Measurements from ENCODE around the gene TTLL11. TPM values are rescaled to one million over a fixed set of nuclear protein-coding genes. Genes with fewer than 3 reads are reported as not detected.
A peak's percentile ranks its signal among the peaks of the same experiment; 100 is the strongest.

Gene TTLL11
- total RNA-seq, 1 donor from 2014 or later = 23.9 TPM

DNA sequence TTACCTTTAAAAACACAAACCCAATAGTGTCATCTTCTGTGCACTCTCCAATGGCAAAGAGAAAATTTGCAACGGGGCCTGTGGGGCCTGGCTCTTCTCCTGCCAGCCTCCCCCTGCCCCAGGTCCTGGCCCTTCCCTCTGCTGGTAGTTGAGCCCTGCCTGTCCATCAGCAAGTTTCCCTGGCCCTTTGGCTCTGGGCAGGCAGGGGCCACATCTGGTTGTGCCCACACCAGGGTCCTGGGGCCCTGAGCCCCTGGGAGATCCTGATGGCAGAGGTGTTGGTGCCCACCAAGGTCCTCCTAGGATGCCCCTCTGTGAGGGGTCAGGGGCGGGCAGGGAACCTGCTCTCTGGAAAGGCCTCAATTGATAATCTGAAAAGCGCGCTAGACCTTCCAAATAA lies 284.3 kb downstream of the TTLL11 start:
- Mint-ChIP-seq H3K4me1 (ENCODE audit: low read depth, unreplicated experiment) (peaks cover 17% of the 10 kb centered on the region), H3K9me3 (ENCODE audit: unreplicated experiment) (peaks cover 2% of the 10 kb centered on the region), H3K4me3 (ENCODE audit: unreplicated experiment) (no peak overlapping the region), H3K27ac (ENCODE audit: unreplicated experiment) (no peak overlapping the region), H3K36me3 (ENCODE audit: unreplicated experiment) (peaks cover 11% of the 10 kb centered on the region), H3K27me3 (ENCODE audit: unreplicated experiment) (no peaks in the 10 kb centered on the region)
- no peak for DNase-seq
- TF ChIP-seq, protein P1, sequence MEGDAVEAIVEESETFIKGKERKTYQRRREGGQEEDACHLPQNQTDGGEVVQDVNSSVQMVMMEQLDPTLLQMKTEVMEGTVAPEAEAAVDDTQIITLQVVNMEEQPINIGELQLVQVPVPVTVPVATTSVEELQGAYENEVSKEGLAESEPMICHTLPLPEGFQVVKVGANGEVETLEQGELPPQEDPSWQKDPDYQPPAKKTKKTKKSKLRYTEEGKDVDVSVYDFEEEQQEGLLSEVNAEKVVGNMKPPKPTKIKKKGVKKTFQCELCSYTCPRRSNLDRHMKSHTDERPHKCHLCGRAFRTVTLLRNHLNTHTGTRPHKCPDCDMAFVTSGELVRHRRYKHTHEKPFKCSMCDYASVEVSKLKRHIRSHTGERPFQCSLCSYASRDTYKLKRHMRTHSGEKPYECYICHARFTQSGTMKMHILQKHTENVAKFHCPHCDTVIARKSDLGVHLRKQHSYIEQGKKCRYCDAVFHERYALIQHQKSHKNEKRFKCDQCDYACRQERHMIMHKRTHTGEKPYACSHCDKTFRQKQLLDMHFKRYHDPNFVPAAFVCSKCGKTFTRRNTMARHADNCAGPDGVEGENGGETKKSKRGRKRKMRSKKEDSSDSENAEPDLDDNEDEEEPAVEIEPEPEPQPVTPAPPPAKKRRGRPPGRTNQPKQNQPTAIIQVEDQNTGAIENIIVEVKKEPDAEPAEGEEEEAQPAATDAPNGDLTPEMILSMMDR (IDR thresholded peaks at IDR 0.05; ENCODE audit: partially characterized antibody, unreplicated experiment) = no peak

DNA sequence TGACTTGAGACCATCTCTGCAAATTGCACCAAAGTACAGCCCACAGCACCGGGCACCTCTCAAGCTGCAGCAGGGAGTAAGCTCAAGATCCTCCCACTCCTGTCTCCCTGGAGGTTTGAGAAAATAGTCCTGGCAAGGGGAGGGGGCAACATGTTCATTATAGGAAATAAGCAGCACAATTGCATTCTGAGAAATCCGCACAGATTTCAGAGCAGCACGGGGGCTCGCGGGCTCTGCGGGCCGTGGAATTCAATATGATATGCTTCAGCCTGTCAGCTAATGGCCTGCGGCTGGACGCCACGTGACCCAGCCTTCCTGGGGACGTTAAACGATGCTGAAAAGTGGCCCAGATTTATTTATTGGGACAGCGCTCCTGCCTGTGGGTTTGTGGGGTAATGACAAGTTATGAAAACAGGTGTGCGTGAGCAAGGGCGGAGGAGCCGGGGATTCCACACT lies 285.3 kb downstream of the TTLL11 start:
- peaks cover 11% of the 10 kb centered on the region for H3K36me3 Mint-ChIP-seq (ENCODE audit: unreplicated experiment)
- peaks cover 9% of the 10 kb centered on the region for H3K4me1 Mint-ChIP-seq (ENCODE audit: low read depth, unreplicated experiment)
- TF ChIP-seq, protein P1 (IDR thresholded peaks at IDR 0.05; ENCODE audit: partially characterized antibody, unreplicated experiment) = no peak
- no peak overlapping the region for H3K27ac Mint-ChIP-seq (ENCODE audit: unreplicated experiment)
- no peak for DNase-seq
- no peak overlapping the region for H3K4me3 Mint-ChIP-seq (ENCODE audit: unreplicated experiment)
- H3K9me3 Mint-ChIP-seq (ENCODE audit: unreplicated experiment) = peaks cover 2% of the 10 kb centered on the region
- no peaks in the 10 kb centered on the region for H3K27me3 Mint-ChIP-seq (ENCODE audit: unreplicated experiment)

- no peak for DNase-seq
- TF ChIP-seq, protein P1 (IDR thresholded peaks at IDR 0.05; ENCODE audit: partially characterized antibody, unreplicated experiment) = no peak
- Mint-ChIP-seq H3K4me1 (ENCODE audit: low read depth, unreplicated experiment) (peaks cover 6% of the 10 kb centered on the region), H3K27ac (ENCODE audit: unreplicated experiment) (no peak overlapping the region), H3K9me3 (ENCODE audit: unreplicated experiment) (peaks cover 2% of the 10 kb centered on the region), H3K36me3 (ENCODE audit: unreplicated experiment) (peaks cover 11% of the 10 kb centered on the region), H3K27me3 (ENCODE audit: unreplicated experiment) (no peaks in the 10 kb centered on the region), H3K4me3 (ENCODE audit: unreplicated experiment) (no peak overlapping the region)
Measured at GRCh38 chr9:121807069-121807822, 285.9 kb downstream of the TTLL11 start.

- H3K9me3 Mint-ChIP-seq (ENCODE audit: unreplicated experiment) = peaks cover 2% of the 10 kb centered on the region
- TF ChIP-seq, protein P1 (IDR thresholded peaks at IDR 0.05; ENCODE audit: partially characterized antibody, unreplicated experiment) = no peak
- H3K4me1 Mint-ChIP-seq (ENCODE audit: low read depth, unreplicated experiment) = peaks cover 12% of the 10 kb centered on the region
- DNase-seq = no peak
- peaks cover 11% of the 10 kb centered on the region for H3K36me3 Mint-ChIP-seq (ENCODE audit: unreplicated experiment)
- H3K4me3 Mint-ChIP-seq (ENCODE audit: unreplicated experiment) = no peak overlapping the region
- no peaks in the 10 kb centered on the region for H3K27me3 Mint-ChIP-seq (ENCODE audit: unreplicated experiment)
- H3K27ac Mint-ChIP-seq (ENCODE audit: unreplicated experiment) = no peak overlapping the region
Measured at GRCh38 chr9:121802753-121803152, 290.4 kb downstream of the TTLL11 start.

DNA sequence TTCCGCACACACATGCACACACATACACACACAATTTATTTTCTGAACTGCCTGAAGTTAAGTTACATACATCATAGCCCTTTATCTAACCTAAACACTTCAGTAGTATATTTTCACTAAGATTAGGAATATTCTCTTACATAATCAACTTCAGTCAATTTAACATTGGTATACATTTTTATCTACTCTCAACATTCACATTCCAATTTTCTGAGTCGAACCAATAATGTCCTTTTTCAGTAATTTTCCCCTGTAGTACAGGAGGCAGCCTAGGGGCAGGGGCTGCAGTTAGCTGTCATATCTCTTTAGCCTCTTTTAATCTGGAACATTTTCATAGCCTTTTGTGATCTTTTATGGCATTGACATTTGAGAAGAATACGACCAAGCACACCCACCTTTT lies 291.5 kb downstream of the TTLL11 start:
- Mint-ChIP-seq H3K9me3 (ENCODE audit: unreplicated experiment) (peaks cover 2% of the 10 kb centered on the region), H3K4me3 (ENCODE audit: unreplicated experiment) (no peak overlapping the region), H3K27me3 (ENCODE audit: unreplicated experiment) (no peaks in the 10 kb centered on the region), H3K36me3 (ENCODE audit: unreplicated experiment) (peaks cover 11% of the 10 kb centered on the region), H3K4me1 (ENCODE audit: low read depth, unreplicated experiment) (peaks cover 12% of the 10 kb centered on the region), H3K27ac (ENCODE audit: unreplicated experiment) (peak overlapping the region; percentile 29)
- DNase-seq = no peak
- TF ChIP-seq, protein P1 (IDR thresholded peaks at IDR 0.05; ENCODE audit: partially characterized antibody, unreplicated experiment) = no peak

Measured in glutamatergic neuron (in vitro differentiated cells).